ENCODE data around the gene DOCK2. TPM values are rescaled to one million over a fixed set of nuclear protein-coding genes. Genes with fewer than 3 reads are reported as not detected.
A peak's percentile ranks its signal among the peaks of the same experiment; 100 is the strongest.

The DOCK2 gene
- total RNA-seq, 1 donor from 2014 or later, result 1.1 TPM

DNA sequence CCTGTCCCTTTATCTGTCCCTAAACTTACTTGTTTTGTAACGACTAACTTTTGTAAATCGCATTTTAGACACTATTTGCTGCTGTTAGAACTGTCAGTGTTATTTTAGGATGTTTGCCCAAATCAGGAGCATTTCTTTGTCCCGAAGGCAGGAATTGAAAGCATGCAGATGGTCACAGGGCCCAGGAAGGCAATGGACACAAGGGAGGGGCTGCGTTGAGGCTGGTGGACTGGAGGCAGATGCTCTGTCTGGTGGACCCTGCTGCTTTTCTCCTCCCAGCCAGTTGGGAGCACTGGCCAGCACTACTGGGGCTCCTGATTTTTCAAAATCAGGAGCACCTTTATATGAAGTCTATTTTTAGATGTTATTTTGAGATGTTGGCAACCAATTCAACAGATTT lies 31.7 kb downstream of the DOCK2 start:
- H3K27ac ChIP-seq, result no peak overlapping the region
- Mint-ChIP-seq H3K27ac (no peak overlapping the region), H3K36me3 (no peaks in the 10 kb centered on the region), H3K4me3 (no peak overlapping the region), H3K9me3 (peaks cover 2% of the 10 kb centered on the region), H3K4me1 (peaks cover 4% of the 10 kb centered on the region), H3K27me3 (ENCODE audit: insufficient read depth, low read depth) (peaks cover 2% of the 10 kb centered on the region)
- DNase-seq (ENCODE audit: low spot score), result peak; percentile 14
- no peaks in the 10 kb centered on the region for H3K9me3 ChIP-seq (ENCODE audit: low read depth)
- no peak overlapping the region for H3K9ac ChIP-seq
- H2AFZ ChIP-seq (replicated peaks), result no peak overlapping the region
- no peaks in the 10 kb centered on the region for H3K36me3 ChIP-seq
- H4K20me1 ChIP-seq (ENCODE audit: low read depth), result no peaks in the 10 kb centered on the region
- H3F3A ChIP-seq (ENCODE audit: low read depth), result no peaks in the 10 kb centered on the region
- TF ChIP-seq, protein P1, sequence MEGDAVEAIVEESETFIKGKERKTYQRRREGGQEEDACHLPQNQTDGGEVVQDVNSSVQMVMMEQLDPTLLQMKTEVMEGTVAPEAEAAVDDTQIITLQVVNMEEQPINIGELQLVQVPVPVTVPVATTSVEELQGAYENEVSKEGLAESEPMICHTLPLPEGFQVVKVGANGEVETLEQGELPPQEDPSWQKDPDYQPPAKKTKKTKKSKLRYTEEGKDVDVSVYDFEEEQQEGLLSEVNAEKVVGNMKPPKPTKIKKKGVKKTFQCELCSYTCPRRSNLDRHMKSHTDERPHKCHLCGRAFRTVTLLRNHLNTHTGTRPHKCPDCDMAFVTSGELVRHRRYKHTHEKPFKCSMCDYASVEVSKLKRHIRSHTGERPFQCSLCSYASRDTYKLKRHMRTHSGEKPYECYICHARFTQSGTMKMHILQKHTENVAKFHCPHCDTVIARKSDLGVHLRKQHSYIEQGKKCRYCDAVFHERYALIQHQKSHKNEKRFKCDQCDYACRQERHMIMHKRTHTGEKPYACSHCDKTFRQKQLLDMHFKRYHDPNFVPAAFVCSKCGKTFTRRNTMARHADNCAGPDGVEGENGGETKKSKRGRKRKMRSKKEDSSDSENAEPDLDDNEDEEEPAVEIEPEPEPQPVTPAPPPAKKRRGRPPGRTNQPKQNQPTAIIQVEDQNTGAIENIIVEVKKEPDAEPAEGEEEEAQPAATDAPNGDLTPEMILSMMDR (IDR thresholded peaks at IDR 0.05), result no peak
- TF ChIP-seq EZH2 (IDR thresholded peaks at IDR 0.05), result no peak
- TF ChIP-seq EZH2phosphoT487 (IDR thresholded peaks at IDR 0.05), result no peak
- H3K4me1 ChIP-seq, result peaks cover 11% of the 10 kb centered on the region
- no peak overlapping the region for H3K4me2 ChIP-seq
- no peaks in the 10 kb centered on the region for H3K79me2 ChIP-seq (ENCODE audit: low read depth)
- H3K4me3 ChIP-seq, result no peak overlapping the region
- no peaks in the 10 kb centered on the region for H3K27me3 ChIP-seq

DNA sequence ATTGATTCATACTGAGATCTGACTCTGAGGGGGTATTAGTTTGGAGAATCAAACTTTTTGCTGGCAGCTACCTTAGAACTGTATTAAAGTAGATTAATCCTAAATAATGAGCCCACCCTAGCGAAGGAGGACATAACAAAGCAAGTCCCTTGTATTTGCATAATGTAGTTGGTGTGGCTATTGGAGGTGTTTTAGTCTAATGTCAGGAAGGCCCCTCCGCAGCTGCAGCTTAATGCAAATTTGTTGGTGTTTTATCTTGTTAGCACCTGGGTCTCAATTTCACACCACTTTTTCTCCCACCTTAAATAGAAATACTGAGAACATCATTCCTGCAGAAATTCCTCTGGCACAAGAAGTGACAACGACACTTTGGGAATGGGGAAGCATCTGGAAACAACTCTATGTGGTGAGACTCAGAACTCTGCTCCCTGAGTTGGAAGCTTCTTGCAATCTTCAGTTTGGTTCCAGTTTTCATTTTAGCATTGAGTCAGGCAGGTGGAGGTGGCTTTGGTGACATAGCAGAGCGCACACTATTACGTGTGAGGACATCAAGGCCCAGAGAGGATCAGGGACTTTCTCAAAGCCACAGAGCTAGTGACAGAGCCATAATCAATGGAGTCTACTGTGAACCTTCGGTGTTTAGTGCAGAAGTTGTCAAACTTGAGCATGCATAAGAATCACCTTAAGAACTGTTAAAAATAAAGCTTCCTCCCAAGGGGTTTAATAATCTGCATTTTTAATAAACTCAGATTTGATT lies 33.9 kb downstream of the DOCK2 start:
- H3K4me3 ChIP-seq, result no peak overlapping the region
- Mint-ChIP-seq H3K27me3 (ENCODE audit: insufficient read depth, low read depth) (peaks cover 2% of the 10 kb centered on the region), H3K36me3 (no peaks in the 10 kb centered on the region), H3K27ac (no peak overlapping the region), H3K4me3 (no peak overlapping the region), H3K4me1 (peaks cover 4% of the 10 kb centered on the region), H3K9me3 (no peaks in the 10 kb centered on the region)
- H3K9me3 ChIP-seq (ENCODE audit: low read depth), result no peaks in the 10 kb centered on the region
- no peaks in the 10 kb centered on the region for H3K79me2 ChIP-seq (ENCODE audit: low read depth)
- TF ChIP-seq, protein P1 (IDR thresholded peaks at IDR 0.05), result no peak
- TF ChIP-seq EZH2 (IDR thresholded peaks at IDR 0.05) (no peak), EZH2phosphoT487 (IDR thresholded peaks at IDR 0.05) (no peak)
- no peaks in the 10 kb centered on the region for H3K36me3 ChIP-seq
- no peaks in the 10 kb centered on the region for H3K27me3 ChIP-seq
- H3K27ac ChIP-seq, result no peak overlapping the region
- no peak overlapping the region for H2AFZ ChIP-seq (replicated peaks)
- no peaks in the 10 kb centered on the region for H4K20me1 ChIP-seq (ENCODE audit: low read depth)
- DNase-seq (ENCODE audit: low spot score), result no peak
- H3K9ac ChIP-seq, result no peak overlapping the region
- H3K4me2 ChIP-seq, result no peak overlapping the region
- no peaks in the 10 kb centered on the region for H3F3A ChIP-seq (ENCODE audit: low read depth)
- peaks cover 8% of the 10 kb centered on the region for H3K4me1 ChIP-seq

DNA sequence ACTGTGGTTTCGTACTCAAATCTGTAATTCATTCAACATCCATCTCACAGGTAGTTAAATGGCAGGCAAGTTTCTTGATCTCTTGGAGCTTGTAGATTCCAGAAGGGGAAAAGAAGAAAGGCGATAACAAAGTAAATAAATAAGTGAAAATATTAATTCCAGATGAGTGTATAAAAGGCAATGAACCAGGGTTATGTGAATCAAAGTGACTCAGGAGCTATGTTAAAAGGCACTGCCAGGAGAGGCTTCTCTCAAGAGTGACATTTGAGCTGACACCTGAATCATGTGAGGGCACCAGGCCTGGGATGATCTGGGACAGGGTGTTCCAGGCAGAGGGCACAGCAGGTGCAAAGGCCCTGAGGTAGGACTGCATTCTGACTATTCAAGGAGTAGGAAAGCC lies 45.0 kb downstream of the DOCK2 start:
- Histone ChIP-seq H3K9ac (no peak overlapping the region), H3K4me3 (no peak overlapping the region), H3K4me2 (no peak overlapping the region), H3K36me3 (no peaks in the 10 kb centered on the region), H2AFZ (replicated peaks) (no peak overlapping the region), H3K79me2 (ENCODE audit: low read depth) (no peaks in the 10 kb centered on the region), H3K9me3 (ENCODE audit: low read depth) (no peaks in the 10 kb centered on the region), H4K20me1 (ENCODE audit: low read depth) (no peaks in the 10 kb centered on the region), H3K4me1 (no peaks in the 10 kb centered on the region), H3F3A (ENCODE audit: low read depth) (no peaks in the 10 kb centered on the region), H3K27me3 (no peaks in the 10 kb centered on the region), H3K27ac (no peak overlapping the region)
- H3K36me3 Mint-ChIP-seq, result no peaks in the 10 kb centered on the region
- H3K4me1 Mint-ChIP-seq, result no peaks in the 10 kb centered on the region
- no peak for TF ChIP-seq EZH2phosphoT487 (IDR thresholded peaks at IDR 0.05)
- H3K9me3 Mint-ChIP-seq, result no peaks in the 10 kb centered on the region
- H3K4me3 Mint-ChIP-seq, result no peak overlapping the region
- no peak for DNase-seq (ENCODE audit: low spot score)
- peaks cover 8% of the 10 kb centered on the region for H3K27me3 Mint-ChIP-seq (ENCODE audit: insufficient read depth, low read depth)
- no peak overlapping the region for H3K27ac Mint-ChIP-seq

DNA sequence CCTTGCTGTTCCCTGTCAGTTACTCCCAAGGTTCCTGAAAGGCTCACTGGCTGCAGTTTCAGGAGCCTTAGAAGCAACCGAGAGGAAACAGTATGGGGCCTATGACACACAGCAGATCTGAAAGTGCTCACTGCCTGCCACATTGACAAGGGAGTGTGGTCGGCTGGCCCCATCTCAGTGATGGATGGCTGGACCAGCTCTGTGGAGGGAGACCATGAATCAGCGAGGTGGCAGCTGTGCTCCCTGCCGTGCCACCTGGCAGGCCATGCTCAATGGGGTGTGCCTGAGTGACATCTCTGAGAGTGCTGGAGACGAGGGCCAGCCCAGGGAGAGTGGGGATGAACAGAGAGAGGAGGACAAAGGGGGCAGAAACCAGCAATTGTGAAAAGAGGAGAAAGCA lies 49.1 kb downstream of the DOCK2 start:
- Histone ChIP-seq H3K4me2 (no peak overlapping the region), H3K4me1 (no peaks in the 10 kb centered on the region), H3K27me3 (no peaks in the 10 kb centered on the region), H3K79me2 (ENCODE audit: low read depth) (no peaks in the 10 kb centered on the region), H3K27ac (no peak overlapping the region), H3K9me3 (ENCODE audit: low read depth) (no peaks in the 10 kb centered on the region), H4K20me1 (ENCODE audit: low read depth) (no peaks in the 10 kb centered on the region), H2AFZ (replicated peaks) (no peak overlapping the region), H3K4me3 (no peak overlapping the region), H3K9ac (no peak overlapping the region), H3K36me3 (no peaks in the 10 kb centered on the region), H3F3A (ENCODE audit: low read depth) (no peaks in the 10 kb centered on the region)
- peaks cover 5% of the 10 kb centered on the region for H3K27me3 Mint-ChIP-seq (ENCODE audit: insufficient read depth, low read depth)
- H3K36me3 Mint-ChIP-seq, result no peaks in the 10 kb centered on the region
- TF ChIP-seq EZH2phosphoT487 (IDR thresholded peaks at IDR 0.05) (no peak), EZH2 (IDR thresholded peaks at IDR 0.05) (no peak)
- TF ChIP-seq, protein P1 (IDR thresholded peaks at IDR 0.05), result no peak
- DNase-seq (ENCODE audit: low spot score), result no peak
- no peak overlapping the region for H3K27ac Mint-ChIP-seq
- no peaks in the 10 kb centered on the region for H3K9me3 Mint-ChIP-seq
- no peaks in the 10 kb centered on the region for H3K4me1 Mint-ChIP-seq
- H3K4me3 Mint-ChIP-seq, result no peak overlapping the region

Measured in neural progenitor cell (in vitro differentiated cells).